Daoy (cell line): ENCODE results near the gene TRAPPC3L. TPM values are rescaled to one million over a fixed set of nuclear protein-coding genes. Genes with fewer than 3 reads are reported as not detected.

Experiments used
- DNase-seq: peaks from one replicate; pipeline ENCODE4 v3.0.0-alpha.2; 2015; ENCODE audit warnings: low read depth
- total RNA-seq: library from RNA; depleted of rRNA; stranded (reverse); fragments of >200 nt; shearing (Covaris generic); gene quantifications from 2 replicates; pipeline ENCODE4 v1.2.3, GENCODE V29; 2014

Gene TRAPPC3L
- total RNA-seq, 1 experiment from 2014 or later = not detected

DNA sequence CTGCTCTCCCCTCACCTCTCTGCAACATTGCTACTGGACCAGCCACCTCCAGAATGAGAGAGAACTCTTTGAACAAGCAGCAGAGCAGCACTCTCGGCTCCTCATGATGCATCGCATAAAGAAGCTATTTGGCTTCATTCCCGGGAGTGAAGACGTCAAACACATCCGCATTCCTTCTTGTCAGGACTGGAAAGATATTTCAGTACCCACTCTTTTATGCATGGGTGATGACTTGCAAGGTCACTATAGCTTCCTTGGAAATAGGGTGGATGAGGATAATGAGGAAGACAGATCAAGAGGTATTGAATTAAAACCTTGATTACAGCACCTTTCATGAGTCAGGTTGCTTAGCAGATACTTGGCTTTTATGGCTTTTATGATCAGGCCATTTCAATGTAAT lies 12.4 kb upstream of the TRAPPC3L start:
- DNase-seq = peak; percentile 87

GRCh38 chr6:116556814-116557415 lies 11.4 kb upstream of the TRAPPC3L start:
- DNase-seq = no peak

GRCh38 chr6:116556065-116556464 lies 10.6 kb upstream of the TRAPPC3L start:
- no peak for DNase-seq

GRCh38 chr6:116553451-116553850 lies 8.0 kb upstream of the TRAPPC3L start, which contains the start of gene CALHM4:
Gene CALHM4 (plus strand): TSS chr6:116553751. CDS start chr6:116553794, 43 bp downstream.
- no peak for DNase-seq

GRCh38 chr6:116550796-116551195 lies 5.3 kb upstream of the TRAPPC3L start:
- no peak for DNase-seq

DNA sequence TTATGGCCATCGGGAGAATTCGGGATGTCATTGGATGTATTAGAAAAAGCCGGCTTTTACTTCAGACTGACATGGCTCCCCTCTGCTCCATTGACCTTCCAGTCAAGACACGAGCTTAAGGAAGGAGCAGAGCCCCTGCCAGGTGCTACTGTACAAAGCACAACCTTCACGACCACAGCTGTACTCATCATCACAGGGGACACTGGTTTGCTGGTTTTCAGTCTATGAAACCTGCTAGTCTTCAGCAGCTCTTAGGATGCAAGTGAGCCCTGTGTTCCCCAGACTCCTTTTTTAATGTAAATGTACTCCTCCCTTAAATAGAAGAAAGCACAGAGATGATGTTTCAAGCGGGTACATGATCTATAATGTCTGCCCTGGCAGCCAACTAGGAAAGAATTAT lies 1.9 kb upstream of the TRAPPC3L start:
- no peak for DNase-seq

- DNase-seq = no peak
Measured at GRCh38 chr6:116543149-116543548, 2.3 kb downstream of the TRAPPC3L start.

- no peak for DNase-seq
Measured at GRCh38 chr6:116542426-116542825, 3.1 kb downstream of the TRAPPC3L start.

DNA sequence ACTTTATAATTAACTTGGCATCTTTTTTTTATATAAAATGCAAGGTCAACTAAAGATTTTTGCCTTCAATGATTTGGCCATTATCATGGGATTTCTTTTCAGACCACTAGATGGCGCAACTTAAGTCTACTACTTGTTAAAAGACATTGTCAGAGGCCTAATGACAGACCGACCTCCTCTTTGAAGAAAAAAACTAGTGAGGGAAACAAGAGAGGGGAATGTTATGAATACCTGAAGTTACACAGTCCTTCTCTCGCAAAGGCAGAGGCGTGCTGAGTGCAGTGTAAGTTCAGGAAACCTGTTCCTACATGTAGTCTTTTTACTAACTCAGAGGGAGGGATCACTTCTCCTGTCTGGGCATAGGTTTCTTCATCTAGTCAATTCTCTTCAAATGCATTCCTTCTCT lies 9.3 kb downstream of the TRAPPC3L start:
- peak; percentile 39 for DNase-seq

GRCh38 chr6:116535109-116535508 lies 10.4 kb downstream of the TRAPPC3L start:
- DNase-seq = no peak

- no peak for DNase-seq
Measured at GRCh38 chr6:116533233-116533957, 12.1 kb downstream of the TRAPPC3L start.

DNA sequence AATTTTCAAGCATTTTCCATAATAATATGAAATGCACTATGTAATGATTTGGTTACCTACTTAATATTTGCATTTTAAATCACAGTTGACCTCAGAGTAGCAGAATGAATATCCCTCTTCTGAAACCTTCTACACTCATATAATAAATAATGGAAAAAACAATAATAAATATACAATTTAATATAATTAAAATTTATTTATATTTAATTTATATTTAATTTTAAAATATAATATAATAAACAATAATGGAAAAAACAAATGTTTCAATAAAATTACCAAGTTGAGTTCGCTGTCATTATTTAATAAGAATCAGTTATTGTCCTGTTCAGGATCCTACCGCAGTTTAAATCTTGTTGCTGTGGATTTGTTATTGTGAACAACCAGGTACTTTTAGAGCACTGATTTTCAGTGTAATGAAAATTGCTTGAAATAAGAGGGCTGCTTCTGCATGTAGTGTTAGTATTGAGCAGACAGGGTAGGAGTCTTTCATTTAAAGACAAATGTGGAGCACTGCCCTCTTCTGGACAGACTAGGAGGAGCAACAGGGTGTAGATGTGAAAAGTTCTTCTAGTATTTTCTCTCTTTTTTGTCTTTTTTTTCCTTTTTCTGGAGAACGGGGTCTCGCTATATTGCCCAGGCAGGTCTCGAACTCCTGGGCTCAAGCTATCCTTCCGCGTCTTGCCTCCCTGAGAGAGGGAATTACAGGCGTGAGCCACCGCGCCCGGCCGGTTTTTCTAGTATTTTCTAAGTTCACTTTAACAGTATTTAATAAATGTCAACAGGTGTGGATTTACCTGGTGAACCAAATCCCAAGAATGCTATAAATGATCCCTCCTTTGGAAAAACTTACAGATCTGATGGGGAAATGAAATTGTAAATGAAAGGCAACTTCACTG lies 13.6 kb downstream of the TRAPPC3L start:
- peak; percentile 66 for DNase-seq

GRCh38 chr6:116530436-116530835 lies 15.0 kb downstream of the TRAPPC3L start:
- peak; percentile 51 for DNase-seq

DNA sequence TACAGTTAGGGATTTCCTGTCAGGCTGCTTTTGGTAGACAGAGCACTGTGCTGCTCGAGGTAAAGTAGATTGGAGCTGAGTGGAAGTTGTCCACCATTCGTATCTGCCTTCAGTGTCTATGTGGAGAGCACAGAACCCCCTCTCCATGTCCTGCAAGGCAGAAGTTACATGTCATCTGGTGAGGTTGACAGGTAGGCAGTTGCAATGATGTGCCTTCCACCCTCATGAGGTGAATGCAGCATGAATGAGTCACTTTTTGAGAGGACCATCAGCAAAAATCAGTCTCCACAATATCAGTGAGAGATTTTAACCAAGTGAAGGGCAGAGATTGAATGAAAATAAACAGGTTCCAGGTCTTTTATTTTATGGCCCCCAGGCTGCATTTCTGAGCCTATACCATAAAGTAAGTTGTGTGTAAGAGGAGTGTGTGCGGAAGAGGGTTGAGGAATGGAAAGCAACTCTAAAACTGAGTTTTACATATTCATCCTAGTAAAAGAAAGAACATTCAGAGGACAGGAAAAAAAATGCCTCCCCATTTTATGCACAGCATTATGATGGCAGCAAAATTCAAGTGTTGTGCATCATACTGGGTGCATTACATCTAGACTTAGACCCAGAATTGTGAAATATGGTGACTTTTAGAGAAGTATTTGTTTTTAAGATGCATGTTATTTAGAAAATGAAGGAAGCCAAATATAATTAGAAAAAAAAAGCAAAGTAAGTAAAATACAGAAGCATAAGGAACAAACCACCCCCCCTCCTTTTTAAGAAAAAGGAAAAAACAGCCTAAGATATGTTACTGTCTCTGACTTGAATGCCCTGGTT lies 15.8 kb downstream of the TRAPPC3L start:
- DNase-seq = no peak

DNA sequence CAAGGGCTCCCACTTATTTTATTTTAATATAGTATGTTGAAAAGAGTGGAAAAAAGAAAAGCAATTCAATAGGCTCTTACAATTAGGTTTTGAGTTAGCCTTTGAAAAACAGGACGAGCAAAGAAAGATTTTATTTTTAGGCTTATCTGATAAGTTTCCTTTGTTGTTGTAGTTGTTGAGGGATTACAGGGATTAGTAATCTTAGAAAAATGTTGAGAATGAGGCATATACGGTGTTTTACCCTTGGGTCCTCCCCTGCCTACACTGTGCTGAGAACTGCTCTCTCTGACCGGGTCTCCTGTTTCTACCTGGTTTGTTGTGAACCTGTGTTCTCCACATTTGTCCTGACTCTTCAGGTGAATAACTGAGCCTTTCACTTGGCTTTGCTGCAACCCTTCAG lies 16.7 kb downstream of the TRAPPC3L start:
- no peak for DNase-seq

GRCh38 chr6:116528133-116528532 lies 17.4 kb downstream of the TRAPPC3L start:
- no peak for DNase-seq

DNA sequence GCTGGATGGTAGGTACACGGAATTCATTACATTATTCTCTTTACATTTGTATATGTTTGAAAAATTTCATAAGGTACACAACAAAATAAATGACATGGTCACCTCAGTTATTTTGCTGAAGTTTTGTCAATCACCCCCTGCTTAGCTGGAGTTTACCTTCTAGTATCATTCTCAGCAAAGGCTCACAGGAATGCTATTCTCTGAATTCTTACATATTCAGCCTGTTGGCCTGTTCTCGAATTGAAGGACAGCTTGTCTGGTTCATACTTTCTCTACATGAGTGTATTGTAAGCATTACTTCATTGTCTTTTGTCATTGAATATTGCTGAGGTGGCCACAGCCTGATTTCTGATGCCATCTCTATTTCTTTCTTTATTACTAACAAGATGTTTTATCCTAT lies 21.2 kb downstream of the TRAPPC3L start:
- no peak for DNase-seq

GRCh38 chr6:116522896-116523295 lies 22.6 kb downstream of the TRAPPC3L start:
- no peak for DNase-seq

GRCh38 chr6:116518621-116519368 lies 26.7 kb downstream of the TRAPPC3L start:
- DNase-seq = no peak

GRCh38 chr6:116515141-116515540 lies 30.3 kb downstream of the TRAPPC3L start:
- DNase-seq = no peak

- DNase-seq = no peak
Measured at GRCh38 chr6:116514111-116514510, 31.4 kb downstream of the TRAPPC3L start.
